OCI-LY7 (cell line): ENCODE data around the gene C2. TPM values are rescaled to one million over a fixed set of nuclear protein-coding genes. Genes with fewer than 3 reads are reported as not detected.

Experiments used
- BruUV-seq: library from RNA; stranded (reverse); fragments of 400-500 nt; replicated peaks from 2 replicates; lab custom pipeline; 2021; lab: Mats Ljungman, UMichigan
- CTCF ChIA-PET: fragments of 300-600 bp; sonication (Branson Sonifier 250); formaldehyde crosslinking; loops from one replicate; lab custom pipeline; 2022; ENCODE audit warnings: antibody characterized with exemption; ENCODE audit not compliant: unreplicated experiment; lab: Charles Lee
- POLR2A ChIA-PET: fragments of 300-600 bp; sonication (Branson Sonifier 250); formaldehyde crosslinking; loops from one replicate; lab custom pipeline; 2022; ENCODE audit warnings: antibody characterized with exemption; lab: Charles Lee
- DNase-seq: peaks from one replicate; pipeline ENCODE4 v3.0.0-alpha.2; 2015; ENCODE audit warnings: low spot score
- H2AFZ ChIP-seq: fragments of 200-600 bp; sonication (generic), shearing (Covaris generic); 2 replicates; pipeline ENCODE4 v1.6.1; 2014; ENCODE audit warnings: mild to moderate bottlenecking, antibody characterized with exemption, low read length, moderate library complexity
- H3K27ac ChIP-seq: fragments of 200-600 bp; sonication (generic); 2 replicates; pipeline ENCODE4 v1.5.1; 2014; ENCODE audit warnings: mixed run types, low read depth, mild to moderate bottlenecking, moderate library complexity, low read length, inconsistent platforms; ENCODE audit not compliant: poor library complexity, severe bottlenecking
- H3K36me3 ChIP-seq: fragments of 200-600 bp; sonication (generic); 2 replicates; pipeline ENCODE4 v1.6.1; 2014; ENCODE audit warnings: mild to moderate bottlenecking, antibody characterized with exemption, low read length, moderate library complexity, mixed read lengths; ENCODE audit not compliant: insufficient read depth
- H3K4me1 ChIP-seq: fragments of 200-600 bp; sonication (generic); 2 replicates; pipeline ENCODE4 v1.5.1; 2014; ENCODE audit warnings: mild to moderate bottlenecking, low read length; ENCODE audit not compliant: insufficient read depth, poor library complexity, severe bottlenecking
- H3K4me2 ChIP-seq: fragments of 200-600 bp; sonication (generic); 2 replicates; pipeline ENCODE4 v1.6.1; 2014; ENCODE audit warnings: mild to moderate bottlenecking, low read length
- H3K4me3 ChIP-seq: fragments of 200-600 bp; sonication (generic); 2 replicates; pipeline ENCODE4 v1.5.1; 2014; ENCODE audit warnings: mild to moderate bottlenecking, low read depth, low read length; ENCODE audit not compliant: poor library complexity, severe bottlenecking
- H3K79me2 ChIP-seq: fragments of 200-600 bp; sonication (generic); 2 replicates; pipeline ENCODE4 v1.6.1; 2016; ENCODE audit warnings: low read depth, mild to moderate bottlenecking, low read length, moderate library complexity, mixed read lengths; ENCODE audit not compliant: insufficient read depth
- H3K9me2 ChIP-seq: fragments of 200-600 bp; sonication (generic); 2 replicates; pipeline ENCODE4 v1.6.1; 2016; ENCODE audit warnings: mild to moderate bottlenecking, low read length, mixed read lengths; ENCODE audit not compliant: insufficient read depth
- H3K9me3 ChIP-seq: fragments of 200-600 bp; sonication (generic); 2 replicates; pipeline ENCODE4 v1.6.1; 2014; ENCODE audit warnings: mild to moderate bottlenecking, mixed run types, low read length, mixed read lengths
- H4K20me1 ChIP-seq: fragments of 200-600 bp; sonication (generic); 2 replicates; pipeline ENCODE4 v1.6.1; 2014; ENCODE audit warnings: mild to moderate bottlenecking, antibody characterized with exemption, low read length, moderate library complexity, mixed read lengths; ENCODE audit not compliant: insufficient read depth
- EZH2phosphoT487 ChIP-seq: fragments of 200-600 bp; sonication (generic); IDR thresholded peaks from 2 replicates; pipeline ENCODE4 v1.6.1; 2018; ENCODE audit warnings: low read depth, borderline replicate concordance, mild to moderate bottlenecking, mixed run types, antibody characterized with exemption, low read length, moderate library complexity, mixed read lengths
- intact Hi-C: fragments of 100-400 bp; cut with micrococcal nuclease; formaldehyde crosslinking; loops from one replicate; pipeline ENCODE4 v1.10.0; 2022; ENCODE audit not compliant: unreplicated experiment
- total RNA-seq, 2 experiments: library from RNA; depleted of rRNA in 1 of 2; stranded (reverse); fragments of >200 nt in 1 of 2; shearing (Covaris generic) in 1 of 2; gene quantifications; 2 replicates each; pipeline ENCODE4 v1.2.3, GENCODE V29; 2014 to 2022
- TF ChIP-seq, protein P1 (sequence below): fragments of 200-600 bp; sonication (generic); conservative IDR thresholded peaks from 2 replicates; pipeline ENCODE4 v1.5.1; 2014; ENCODE audit warnings: mild to moderate bottlenecking, antibody characterized with exemption, low read length, moderate library complexity, mixed read lengths

C2 gene
- total RNA-seq, 2 experiments from 2014 or later, result 3.4 to 4.4 TPM

DNA sequence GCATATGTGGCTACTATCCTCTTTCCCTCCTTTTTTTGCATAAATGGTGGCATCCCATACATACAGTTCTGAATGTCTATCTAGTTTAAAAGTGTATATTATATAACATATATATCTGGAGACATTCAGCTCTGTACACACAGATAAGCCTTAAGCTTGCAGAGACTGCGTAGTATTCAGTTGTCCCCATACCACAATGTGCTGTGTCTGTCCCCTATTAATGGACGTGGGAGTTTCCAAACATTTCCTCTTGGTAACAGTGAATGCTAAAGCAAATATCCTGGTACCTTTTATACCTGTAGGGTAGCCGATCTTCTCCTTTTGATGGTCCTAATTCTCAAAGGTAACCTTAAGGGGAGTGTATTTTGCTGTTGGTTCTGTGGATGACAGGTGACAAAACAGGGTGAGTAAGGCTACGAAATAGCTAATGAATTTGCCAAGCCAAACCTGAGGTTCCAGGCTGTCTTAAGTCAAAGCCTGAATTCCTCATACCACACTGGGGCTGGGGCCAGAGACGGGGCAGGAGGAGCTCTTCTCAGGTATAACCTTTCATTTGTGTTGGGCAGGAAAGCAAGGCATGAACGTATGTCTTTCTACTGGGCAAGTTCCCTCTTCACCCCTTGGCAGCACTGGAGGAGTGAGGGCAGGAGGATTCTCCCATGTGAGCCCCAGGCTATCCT is 7.8 kb upstream of the C2 start:
- Histone ChIP-seq H3K9me3 (no peaks in the 10 kb centered on the region), H3K9me2 (no peaks in the 10 kb centered on the region), H3K4me2 (no peak overlapping the region), H3K4me3 (no peak overlapping the region), H3K27ac (no peak overlapping the region), H3K36me3 (no peaks in the 10 kb centered on the region), H3K79me2 (no peaks in the 10 kb centered on the region), H2AFZ (no peak overlapping the region), H4K20me1 (no peaks in the 10 kb centered on the region), H3K4me1 (no peaks in the 10 kb centered on the region)
- no TSS peak for BruUV-seq
- POLR2A ChIA-PET, result interaction anchor here (0.5 to 1.0 kb wide), 2 partner anchors 10 to 129 kb away, joined by 4 to 7 read pairs; no protein-coding TSS in a partner anchor
- CTCF ChIA-PET, result no interaction called here
- intact Hi-C loops, result no loop called here
- no peak for DNase-seq
- TF ChIP-seq EZH2phosphoT487, result no peak
- TF ChIP-seq, protein P1, sequence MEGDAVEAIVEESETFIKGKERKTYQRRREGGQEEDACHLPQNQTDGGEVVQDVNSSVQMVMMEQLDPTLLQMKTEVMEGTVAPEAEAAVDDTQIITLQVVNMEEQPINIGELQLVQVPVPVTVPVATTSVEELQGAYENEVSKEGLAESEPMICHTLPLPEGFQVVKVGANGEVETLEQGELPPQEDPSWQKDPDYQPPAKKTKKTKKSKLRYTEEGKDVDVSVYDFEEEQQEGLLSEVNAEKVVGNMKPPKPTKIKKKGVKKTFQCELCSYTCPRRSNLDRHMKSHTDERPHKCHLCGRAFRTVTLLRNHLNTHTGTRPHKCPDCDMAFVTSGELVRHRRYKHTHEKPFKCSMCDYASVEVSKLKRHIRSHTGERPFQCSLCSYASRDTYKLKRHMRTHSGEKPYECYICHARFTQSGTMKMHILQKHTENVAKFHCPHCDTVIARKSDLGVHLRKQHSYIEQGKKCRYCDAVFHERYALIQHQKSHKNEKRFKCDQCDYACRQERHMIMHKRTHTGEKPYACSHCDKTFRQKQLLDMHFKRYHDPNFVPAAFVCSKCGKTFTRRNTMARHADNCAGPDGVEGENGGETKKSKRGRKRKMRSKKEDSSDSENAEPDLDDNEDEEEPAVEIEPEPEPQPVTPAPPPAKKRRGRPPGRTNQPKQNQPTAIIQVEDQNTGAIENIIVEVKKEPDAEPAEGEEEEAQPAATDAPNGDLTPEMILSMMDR, result no peak

GRCh38 chr6:31920811-31921210 is 6.7 kb upstream of the C2 start:
- Histone ChIP-seq H4K20me1 (no peaks in the 10 kb centered on the region), H3K4me2 (no peak overlapping the region), H3K79me2 (no peaks in the 10 kb centered on the region), H3K9me3 (no peaks in the 10 kb centered on the region), H3K9me2 (no peaks in the 10 kb centered on the region), H3K27ac (no peak overlapping the region), H3K36me3 (no peaks in the 10 kb centered on the region), H2AFZ (no peak overlapping the region), H3K4me3 (no peak overlapping the region), H3K4me1 (no peaks in the 10 kb centered on the region)
- ChIA-PET CTCF (no interaction called here), POLR2A (no interaction called here)
- no TSS peak for BruUV-seq
- no peak for DNase-seq
- no peak for TF ChIP-seq EZH2phosphoT487
- TF ChIP-seq, protein P1, result no peak
- intact Hi-C loops, result no loop called here

GRCh38 chr6:31922942-31923341 is 4.6 kb upstream of the C2 start:
- intact Hi-C loops, result no loop called here
- no peaks in the 10 kb centered on the region for H3K79me2 ChIP-seq
- H2AFZ ChIP-seq, result no peak overlapping the region
- TF ChIP-seq EZH2phosphoT487, result no peak
- TF ChIP-seq, protein P1, result peak; percentile 76
- POLR2A ChIA-PET, result interaction anchor here (0.9 kb wide), 1 partner anchor 185 kb away, joined by 5 read pairs; no protein-coding TSS in a partner anchor
- H3K9me3 ChIP-seq, result no peaks in the 10 kb centered on the region
- no peaks in the 10 kb centered on the region for H3K9me2 ChIP-seq
- CTCF ChIA-PET, result interaction anchor here (0.7 to 1.1 kb wide), 2 partner anchors 20 to 49 kb away, joined by 3 read pairs; partner anchors contain the start of gene DXO
- DNase-seq, result peak; percentile 59
- no peak overlapping the region for H3K4me2 ChIP-seq
- H3K4me3 ChIP-seq, result no peak overlapping the region
- no peaks in the 10 kb centered on the region for H3K4me1 ChIP-seq
- H3K27ac ChIP-seq, result no peak overlapping the region
- BruUV-seq, result no TSS peak
- no peaks in the 10 kb centered on the region for H3K36me3 ChIP-seq
- H4K20me1 ChIP-seq, result no peaks in the 10 kb centered on the region
